ENCODE measurements around the gene HOXC4. TPM values are rescaled to one million over a fixed set of nuclear protein-coding genes. Genes with fewer than 3 reads are reported as not detected.

The HOXC4 gene
- total and polyA plus RNA-seq, 10 of the 15 experiments (the other 5 are each of a cell fraction or from before 2014, with no cell fraction given) = 1.0 to 11.4 (median 4.2) TPM

- TF ChIP-seq ZNF687 (IDR thresholded peaks at IDR 0.05) (no peak), TBL1XR1 (IDR thresholded peaks at IDR 0.05; ENCODE audit: low read depth, low read length) (no peak), STAT1 (conservative IDR thresholded peaks at IDR 0.05) (no peak)
Observed at GRCh38 chr12:54052438-54053002, 1.1 kb upstream of the HOXC4 start (continued).

GRCh38 chr12:54053003-54053750 lies 458 bp upstream of the HOXC4 start:
- ChIA-PET POLR2A (interaction anchor here (0.7 to 3.7 kb wide), 18 partner anchors 9 to 331 kb away, joined by 3 to 24 read pairs (median 6); partner anchors contain the start of genes CBX5, COPZ1, HNRNPA1 and SMUG1), RAD21 (ENCODE audit: unreplicated experiment) (interaction anchor here (0.7 to 6.0 kb wide), 20 partner anchors 8 to 296 kb away, joined by 3 to 56 read pairs (median 4); partner anchors contain the start of genes HOXC5, HOXC8 and SMUG1), CTCF (interaction anchor here (0.7 to 6.7 kb wide), 23 partner anchors 8 to 429 kb away, joined by 3 to 86 read pairs (median 6); partner anchors contain the start of genes HOXC5, HOXC6 and SMUG1), SMC1A (ENCODE audit: uncharacterized antibody, unreplicated experiment) (interaction anchor here (0.8 to 4.6 kb wide), 18 partner anchors 8 to 155 kb away, joined by 3 to 37 read pairs (median 4); partner anchors contain the start of genes HOXC5, HOXC6 and SMUG1)
- peak overlapping the region; percentile 89 for H3K27ac ChIP-seq (ENCODE audit: control insufficient read depth, insufficient read depth)
- in situ Hi-C loops (cut with MboI) = no loop called here
- DNase-seq (ENCODE audit: low read depth, low spot score) = peak; percentile 68
- FAIRE-seq = peak; percentile 94
- intact Hi-C loops (cut with micrococcal nuclease; ENCODE audit: unreplicated experiment) = loop anchor here (1.0 kb wide), 1 partner anchor 35 kb away; no protein-coding TSS in a partner anchor
- 2% methylated on average over 22 of the region's 22 CpGs for WGBS (ENCODE audit: insufficient coverage, insufficient replicate concordance, low lambda C conversion rate, missing lambda C conversion rate)
- peaks cover 22% of the 10 kb centered on the region for H3K4me1 ChIP-seq (ENCODE audit: control insufficient read depth, insufficient read depth, low read length)
- H3K9ac ChIP-seq (ENCODE audit: control insufficient read depth, insufficient read depth, low read length) = peak overlapping the region; percentile 93
- peak overlapping the region; percentile 80 for H3K4me2 ChIP-seq (ENCODE audit: control insufficient read depth, insufficient read depth)
- no peaks in the 10 kb centered on the region for H3K27me3 ChIP-seq (replicated peaks in 1 of 2; ENCODE audit: control insufficient read depth in 2 of 2, insufficient read depth in 2 of 2, low read length in 1 of 2)
- peak overlapping the region; percentile 59 for H2AFZ ChIP-seq (ENCODE audit: control insufficient read depth, low read depth, low read length)
- no peaks in the 10 kb centered on the region for H4K20me1 ChIP-seq (ENCODE audit: control insufficient read depth, insufficient read depth)
- no TSS peak for BruUV-seq (replicated peaks)
- no peaks in the 10 kb centered on the region for H3K9me3 ChIP-seq (replicated peaks; ENCODE audit: control insufficient read depth, insufficient read depth, low read length)
- H3K79me2 ChIP-seq (ENCODE audit: control insufficient read depth, insufficient read depth, low read length) = peaks cover 14% of the 10 kb centered on the region
- H3K36me3 ChIP-seq (ENCODE audit: control insufficient read depth in 2 of 2, insufficient read depth in 2 of 2, low read length in 1 of 2) = no peaks in the 10 kb centered on the region
- H3K4me3 ChIP-seq = peak overlapping the region; percentile 84
- peak; percentile 85 for ATAC-seq
- TF ChIP-seq POLR2AphosphoS2 (IDR thresholded peaks at IDR 0.05; ENCODE audit: low read depth, low read length) = peak; percentile 58
- 0 out of 2 replicates have a peak, but pooled peaks have one; percentile 25 for TF ChIP-seq RFX5 (IDR thresholded peaks at IDR 0.05; ENCODE audit: low read depth, low read length)
- TF ChIP-seq IRF3 (IDR thresholded peaks at IDR 0.05) = no peak
- no peak for TF ChIP-seq ZZZ3 (IDR thresholded peaks at IDR 0.05; ENCODE audit: control insufficient read depth, insufficient read length, low read depth)
- TF ChIP-seq BCLAF1 (IDR thresholded peaks at IDR 0.05) = no peak
- TF ChIP-seq ZNF217 (IDR thresholded peaks at IDR 0.05) = no peak
- TF ChIP-seq ZSCAN29 (IDR thresholded peaks at IDR 0.05) = no peak
- peak; percentile 65 for TF ChIP-seq GABPA (IDR thresholded peaks at IDR 0.05; ENCODE audit: low read depth)
- TF ChIP-seq POLR2AphosphoS5 (IDR thresholded peaks at IDR 0.05; ENCODE audit: low read length) = peak; percentile 79
- peak; percentile 73; the same call in 1 of the 2 replicates for TF ChIP-seq SMAD5 (IDR thresholded peaks at IDR 0.05; ENCODE audit: low read depth)

Measured in GM12878 (cell line).